ENCODE results near the gene FYB1. TPM values are rescaled to one million over a fixed set of nuclear protein-coding genes. Genes with fewer than 3 reads are reported as not detected.
A peak's percentile ranks its signal among the peaks of the same experiment; 100 is the strongest.

FYB1 gene
- total RNA-seq, 1 experiment from 2014 or later = 10.5 TPM

DNA sequence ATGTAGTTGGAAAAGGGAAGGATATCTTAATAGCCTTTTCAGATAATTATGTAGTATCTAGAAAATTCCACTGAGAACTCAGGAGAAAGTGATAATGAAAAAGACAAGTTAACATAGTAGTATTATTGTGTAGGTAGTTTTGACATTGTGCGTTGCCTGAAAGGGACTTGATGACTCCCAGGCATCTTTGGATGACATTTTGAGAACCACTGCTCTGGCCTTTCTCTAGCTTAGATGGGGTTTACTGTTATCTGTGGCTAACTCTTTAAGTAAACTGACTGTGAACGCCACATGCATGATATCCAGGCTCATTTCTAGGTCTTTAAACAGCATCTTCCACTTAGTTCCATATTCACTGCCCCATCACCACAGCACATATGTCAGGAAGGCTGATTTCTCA lies 14.4 kb upstream of the FYB1 start:
- no peaks in the 10 kb centered on the region for H3K36me3 ChIP-seq (ENCODE audit: low read depth)
- 0 out of 2 replicates have a peak, but pooled peaks cover 4% of the 10 kb centered on the region for H3K9me3 ChIP-seq (ENCODE audit: insufficient read depth, low read depth)
- H3K4me2 ChIP-seq = no peak overlapping the region
- H3K27ac ChIP-seq = no peak overlapping the region
- intact Hi-C loops (cut with micrococcal nuclease; ENCODE audit: unreplicated experiment) = no loop called here
- BruUV-seq (replicated peaks) = no TSS peak
- no peak overlapping the region for H3K4me3 ChIP-seq
- peaks cover 13% of the 10 kb centered on the region; the same call in 1 of the 2 replicates for H3F3A ChIP-seq (ENCODE audit: insufficient read depth, low read depth)
- ChIA-PET CTCF (no interaction called here), POLR2A (ENCODE audit: unreplicated experiment) (no interaction called here)
- no peak for DNase-seq
- no peak overlapping the region for H2AFZ ChIP-seq
- no peaks in the 10 kb centered on the region for H3K79me2 ChIP-seq (ENCODE audit: low read depth)
- no peaks in the 10 kb centered on the region for H3K9me2 ChIP-seq (ENCODE audit: insufficient read depth)
- TF ChIP-seq, protein P1, sequence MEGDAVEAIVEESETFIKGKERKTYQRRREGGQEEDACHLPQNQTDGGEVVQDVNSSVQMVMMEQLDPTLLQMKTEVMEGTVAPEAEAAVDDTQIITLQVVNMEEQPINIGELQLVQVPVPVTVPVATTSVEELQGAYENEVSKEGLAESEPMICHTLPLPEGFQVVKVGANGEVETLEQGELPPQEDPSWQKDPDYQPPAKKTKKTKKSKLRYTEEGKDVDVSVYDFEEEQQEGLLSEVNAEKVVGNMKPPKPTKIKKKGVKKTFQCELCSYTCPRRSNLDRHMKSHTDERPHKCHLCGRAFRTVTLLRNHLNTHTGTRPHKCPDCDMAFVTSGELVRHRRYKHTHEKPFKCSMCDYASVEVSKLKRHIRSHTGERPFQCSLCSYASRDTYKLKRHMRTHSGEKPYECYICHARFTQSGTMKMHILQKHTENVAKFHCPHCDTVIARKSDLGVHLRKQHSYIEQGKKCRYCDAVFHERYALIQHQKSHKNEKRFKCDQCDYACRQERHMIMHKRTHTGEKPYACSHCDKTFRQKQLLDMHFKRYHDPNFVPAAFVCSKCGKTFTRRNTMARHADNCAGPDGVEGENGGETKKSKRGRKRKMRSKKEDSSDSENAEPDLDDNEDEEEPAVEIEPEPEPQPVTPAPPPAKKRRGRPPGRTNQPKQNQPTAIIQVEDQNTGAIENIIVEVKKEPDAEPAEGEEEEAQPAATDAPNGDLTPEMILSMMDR (conservative IDR thresholded peaks at IDR 0.05) = no peak
- no peak for TF ChIP-seq EZH2 (IDR thresholded peaks at IDR 0.05; ENCODE audit: low read depth)
- no peaks in the 10 kb centered on the region for H4K20me1 ChIP-seq (ENCODE audit: insufficient read depth)
- H3K4me1 ChIP-seq (replicated peaks; ENCODE audit: insufficient read depth) = peaks cover 13% of the 10 kb centered on the region
- no peaks in the 10 kb centered on the region for H3K27me3 ChIP-seq (ENCODE audit: insufficient read depth, low read depth)

DNA sequence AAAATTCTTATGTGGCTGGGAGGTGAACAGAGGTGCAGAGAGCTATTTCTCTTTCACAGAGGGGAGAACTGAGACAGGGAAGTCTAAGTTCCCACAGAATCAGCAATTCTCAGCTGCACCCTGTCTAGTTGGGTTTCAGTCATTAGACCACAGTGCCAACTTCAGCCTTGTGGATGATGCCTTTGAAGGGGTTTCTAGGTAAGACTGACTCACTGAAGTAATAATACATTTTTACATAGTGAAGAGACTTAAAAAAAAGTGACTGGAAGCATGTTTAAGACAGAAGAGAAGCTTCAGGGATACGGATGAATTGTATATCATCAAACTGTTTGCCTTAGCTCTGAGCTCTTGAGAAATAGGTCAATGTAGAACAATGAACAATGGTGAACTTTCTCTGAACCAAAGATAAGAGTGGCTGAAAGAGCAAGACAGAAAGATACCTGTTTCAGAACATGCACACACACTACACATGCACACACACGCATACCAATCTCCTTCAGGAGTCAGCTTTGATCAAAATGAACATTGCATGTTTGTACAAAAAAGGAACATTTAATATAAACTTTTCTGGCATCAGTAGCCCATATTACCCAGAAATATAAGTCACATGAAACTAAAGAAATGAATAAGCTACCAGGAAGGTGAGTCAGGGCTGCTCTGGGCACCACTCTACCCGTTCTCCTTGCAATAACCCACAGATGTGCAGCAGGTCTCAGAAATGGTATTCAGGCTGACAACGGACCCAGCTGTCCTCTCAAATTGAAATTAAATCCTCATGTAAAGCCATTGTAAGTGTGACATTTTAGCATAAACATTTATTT lies 12.6 kb upstream of the FYB1 start:
- Histone ChIP-seq H3K36me3 (ENCODE audit: low read depth) (no peaks in the 10 kb centered on the region), H3F3A (ENCODE audit: insufficient read depth, low read depth) (peaks cover 13% of the 10 kb centered on the region; the same call in 1 of the 2 replicates), H3K4me2 (peak overlapping the region; percentile 1), H3K4me3 (no peak overlapping the region), H4K20me1 (ENCODE audit: insufficient read depth) (no peaks in the 10 kb centered on the region), H3K27me3 (ENCODE audit: insufficient read depth, low read depth) (no peaks in the 10 kb centered on the region), H3K27ac (peak overlapping the region; percentile 61), H3K4me1 (replicated peaks; ENCODE audit: insufficient read depth) (peaks cover 13% of the 10 kb centered on the region), H2AFZ (no peak overlapping the region), H3K9me2 (ENCODE audit: insufficient read depth) (no peaks in the 10 kb centered on the region), H3K79me2 (ENCODE audit: low read depth) (no peaks in the 10 kb centered on the region), H3K9me3 (ENCODE audit: insufficient read depth, low read depth) (0 out of 2 replicates have a peak, but pooled peaks cover 4% of the 10 kb centered on the region)
- TF ChIP-seq, protein P1 (conservative IDR thresholded peaks at IDR 0.05) = no peak
- no peak for TF ChIP-seq EZH2 (IDR thresholded peaks at IDR 0.05; ENCODE audit: low read depth)
- intact Hi-C loops (cut with micrococcal nuclease; ENCODE audit: unreplicated experiment) = no loop called here
- POLR2A ChIA-PET (ENCODE audit: unreplicated experiment) = interaction anchor here (0.5 to 0.7 kb wide), 4 partner anchors 38 to 1372 kb away, joined by 3 to 7 read pairs (median 4); no protein-coding TSS in a partner anchor
- no TSS peak for BruUV-seq (replicated peaks)
- peak; percentile 53 to 76 for DNase-seq
- CTCF ChIA-PET = interaction anchor here (0.5 to 1.6 kb wide), 7 partner anchors 12 to 386 kb away, joined by 3 to 9 read pairs (median 6); partner anchors contain the start of genes FYB1 and OSMR

DNA sequence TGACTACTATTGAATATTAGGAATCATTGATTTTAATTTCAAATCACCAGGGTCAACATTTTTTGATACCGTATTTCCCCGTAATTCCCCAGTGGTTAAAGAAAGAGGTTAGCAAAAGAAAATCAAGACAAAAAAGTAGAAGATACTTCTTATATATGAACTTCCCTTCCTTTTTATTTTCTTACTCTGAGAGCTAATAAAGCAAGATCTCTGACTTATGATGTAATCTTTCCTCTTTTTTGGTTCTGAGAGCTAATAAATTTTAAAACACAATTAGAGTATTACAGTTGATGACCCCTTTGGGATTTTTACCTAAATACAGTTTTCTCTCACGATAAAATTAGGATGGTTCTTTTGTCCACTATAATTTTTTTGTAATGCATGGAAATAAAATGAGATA lies 9.2 kb upstream of the FYB1 start:
- Histone ChIP-seq H3K9me3 (ENCODE audit: insufficient read depth, low read depth) (0 out of 2 replicates have a peak, but pooled peaks cover 4% of the 10 kb centered on the region), H3F3A (ENCODE audit: insufficient read depth, low read depth) (peaks cover 13% of the 10 kb centered on the region; the same call in 1 of the 2 replicates), H3K9me2 (ENCODE audit: insufficient read depth) (no peaks in the 10 kb centered on the region), H3K4me2 (no peak overlapping the region), H2AFZ (0 out of 2 replicates have a peak overlapping the region, but pooled peaks have one; percentile 2), H4K20me1 (ENCODE audit: insufficient read depth) (no peaks in the 10 kb centered on the region), H3K79me2 (ENCODE audit: low read depth) (no peaks in the 10 kb centered on the region), H3K4me1 (replicated peaks; ENCODE audit: insufficient read depth) (peaks cover 24% of the 10 kb centered on the region), H3K36me3 (ENCODE audit: low read depth) (no peaks in the 10 kb centered on the region), H3K27ac (no peak overlapping the region), H3K27me3 (ENCODE audit: insufficient read depth, low read depth) (no peaks in the 10 kb centered on the region), H3K4me3 (no peak overlapping the region)
- intact Hi-C loops (cut with micrococcal nuclease; ENCODE audit: unreplicated experiment) = loop anchor here (10.0 kb wide), 1 partner anchor 384 kb away; the partner anchor contains the start of gene OSMR
- CTCF ChIA-PET = no interaction called here
- no TSS peak for BruUV-seq (replicated peaks)
- no peak for TF ChIP-seq EZH2 (IDR thresholded peaks at IDR 0.05; ENCODE audit: low read depth)
- TF ChIP-seq, protein P1 (conservative IDR thresholded peaks at IDR 0.05) = no peak
- POLR2A ChIA-PET (ENCODE audit: unreplicated experiment) = no interaction called here
- no peak for DNase-seq
